HUES48 (cell line): ENCODE data around the gene PCBP3.

Source experiments
- H3K27ac ChIP-seq: one replicate; pipeline ENCODE4 v1.7.0; 2013; ENCODE audit warnings: low read depth, low read length, inconsistent platforms
- H3K27me3 ChIP-seq: 2 replicates; pipeline ENCODE4 v1.6.1; 2013; ENCODE audit warnings: mild to moderate bottlenecking, low read length; ENCODE audit not compliant: control insufficient read depth, insufficient read depth
- H3K36me3 ChIP-seq: 2 replicates; pipeline ENCODE4 v1.6.1; 2013; ENCODE audit warnings: low read length; ENCODE audit not compliant: control insufficient read depth, insufficient read depth
- H3K4me1 ChIP-seq: 2 replicates; pipeline ENCODE4 v1.6.1; 2013; ENCODE audit warnings: mild to moderate bottlenecking, low read length; ENCODE audit not compliant: control insufficient read depth, insufficient read depth
- H3K4me3 ChIP-seq: 2 replicates; pipeline ENCODE4 v1.5.1; 2013; ENCODE audit warnings: mild to moderate bottlenecking, low read depth, low read length
- H3K9ac ChIP-seq: 2 replicates; pipeline ENCODE4 v1.6.1; 2013; ENCODE audit warnings: mild to moderate bottlenecking, low read depth, low read length, moderate library complexity
- H3K9me3 ChIP-seq: 2 replicates; pipeline ENCODE4 v1.6.1; 2013; ENCODE audit warnings: low read length; ENCODE audit not compliant: control insufficient read depth, insufficient read depth

PCBP3 gene

DNA sequence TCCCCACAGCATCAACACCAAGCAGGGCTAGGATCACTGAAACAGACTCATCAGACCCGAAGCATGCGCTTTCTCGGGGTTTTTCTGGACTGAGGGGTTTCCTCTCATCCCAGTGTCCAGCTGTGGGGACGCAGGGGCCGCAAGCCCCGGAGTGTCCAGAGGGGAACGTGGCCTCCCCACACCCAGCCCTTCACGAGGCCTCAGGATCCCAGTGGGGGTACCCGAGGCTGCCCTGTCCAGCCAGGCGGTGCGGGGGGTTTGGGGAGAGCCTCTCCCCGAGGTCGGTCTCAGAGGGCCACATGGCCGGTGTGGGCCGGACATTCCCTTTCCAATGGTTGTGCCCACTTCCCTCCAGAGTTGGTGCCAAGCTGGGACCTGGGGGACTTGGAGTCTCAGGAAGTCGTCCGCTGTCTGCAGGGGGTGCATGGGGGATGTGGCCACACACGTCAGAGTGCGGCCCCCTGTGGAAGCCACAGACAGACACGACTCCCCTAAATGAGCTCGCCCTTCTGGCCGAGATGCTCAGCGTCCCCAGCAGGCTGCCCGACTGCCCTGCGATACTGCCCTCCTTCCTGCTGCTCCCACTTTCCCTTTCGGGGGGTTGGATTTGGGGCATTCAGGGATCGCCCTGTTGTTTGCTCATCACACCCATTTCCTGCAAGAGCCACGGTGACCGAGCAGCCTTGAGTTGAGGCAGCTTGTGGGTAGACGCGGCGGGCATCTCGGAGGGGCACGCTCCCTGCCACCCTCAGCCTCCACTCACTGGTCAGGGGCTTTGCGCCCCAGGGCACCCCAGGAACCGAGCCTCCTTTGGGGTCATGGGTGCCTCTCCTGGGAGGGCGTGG, 342.2 kb downstream of the PCBP3 start:
- Histone ChIP-seq H3K4me3 (no peak overlapping the region), H3K4me1 (no peaks in the 10 kb centered on the region; the same call in 1 of the 2 replicates), H3K9me3 (no peaks in the 10 kb centered on the region), H3K27ac (no peak overlapping the region), H3K9ac (no peak overlapping the region), H3K36me3 (peaks cover 57% of the 10 kb centered on the region), H3K27me3 (peaks cover 3% of the 10 kb centered on the region)

- Histone ChIP-seq H3K27ac (no peak overlapping the region), H3K4me3 (no peak overlapping the region), H3K9ac (no peak overlapping the region), H3K36me3 (peaks cover 63% of the 10 kb centered on the region), H3K4me1 (no peaks in the 10 kb centered on the region; the same call in 1 of the 2 replicates), H3K27me3 (no peaks in the 10 kb centered on the region), H3K9me3 (no peaks in the 10 kb centered on the region)
Measured at GRCh38 chr21:45986316-45987051, 343.0 kb downstream of the PCBP3 start.

GRCh38 chr21:45987121-45987711, 343.7 kb downstream of the PCBP3 start:
- H3K4me3 ChIP-seq, result no peak overlapping the region
- peaks cover 70% of the 10 kb centered on the region for H3K36me3 ChIP-seq
- no peak overlapping the region for H3K9ac ChIP-seq

DNA sequence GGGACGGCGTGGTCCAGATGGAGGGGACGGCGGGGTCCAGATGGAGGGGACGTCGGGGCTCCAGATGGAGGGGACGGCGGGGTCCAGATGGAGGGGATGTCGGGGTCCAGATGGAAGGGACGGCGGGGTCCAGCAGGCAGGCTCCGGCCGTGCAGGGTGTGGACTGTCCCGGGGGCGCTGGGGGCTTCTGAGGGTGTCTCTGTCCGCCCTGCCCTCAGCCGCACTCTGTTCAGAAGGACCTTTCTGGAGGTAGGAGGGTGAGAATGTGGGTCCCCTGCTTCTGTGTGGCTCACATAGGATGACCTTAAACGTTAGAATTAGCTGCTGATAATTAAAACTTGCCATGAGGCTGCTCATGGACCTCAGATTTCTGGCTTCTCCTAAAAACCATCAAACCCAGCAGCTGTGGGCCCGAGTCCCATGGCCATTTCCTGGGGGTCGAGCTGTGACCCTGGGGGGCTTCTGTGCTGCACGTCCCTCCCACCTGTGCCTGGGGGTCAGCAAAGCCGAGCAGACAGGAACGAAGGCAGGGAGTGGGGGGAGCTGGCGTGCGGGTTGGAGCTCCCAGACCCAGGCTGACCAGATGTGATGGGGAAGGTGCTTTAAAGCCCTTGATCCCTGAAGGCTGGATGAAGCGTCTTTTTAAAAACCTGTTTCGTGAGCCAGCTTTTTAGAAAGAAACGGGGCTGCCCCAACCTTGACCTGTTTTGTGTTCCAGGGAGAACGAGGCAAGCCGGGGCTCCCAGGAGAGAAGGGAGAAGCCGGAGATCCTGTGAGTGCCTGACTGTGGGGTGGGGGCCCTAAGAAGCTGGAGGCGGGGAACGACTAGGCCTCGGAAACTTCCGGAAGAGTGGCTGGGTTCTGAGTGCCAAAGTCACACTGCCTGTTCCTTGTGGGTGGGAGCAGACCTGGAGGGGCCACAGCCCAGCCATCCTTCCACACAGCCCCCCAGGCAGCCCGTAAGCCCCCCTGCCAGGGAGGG, 345.1 kb downstream of the PCBP3 start:
- Histone ChIP-seq H3K27ac (no peak overlapping the region), H3K36me3 (peaks cover 84% of the 10 kb centered on the region), H3K4me3 (no peak overlapping the region), H3K9ac (no peak overlapping the region), H3K27me3 (no peaks in the 10 kb centered on the region), H3K4me1 (no peaks in the 10 kb centered on the region), H3K9me3 (no peaks in the 10 kb centered on the region)

More at GRCh38 chr21:45987121-45987711, 343.7 kb downstream of the PCBP3 start:
- H3K27ac ChIP-seq, result no peak overlapping the region
- H3K9me3 ChIP-seq, result no peaks in the 10 kb centered on the region
- H3K27me3 ChIP-seq, result no peaks in the 10 kb centered on the region
- H3K4me1 ChIP-seq, result no peaks in the 10 kb centered on the region; the same call in 1 of the 2 replicates

DNA sequence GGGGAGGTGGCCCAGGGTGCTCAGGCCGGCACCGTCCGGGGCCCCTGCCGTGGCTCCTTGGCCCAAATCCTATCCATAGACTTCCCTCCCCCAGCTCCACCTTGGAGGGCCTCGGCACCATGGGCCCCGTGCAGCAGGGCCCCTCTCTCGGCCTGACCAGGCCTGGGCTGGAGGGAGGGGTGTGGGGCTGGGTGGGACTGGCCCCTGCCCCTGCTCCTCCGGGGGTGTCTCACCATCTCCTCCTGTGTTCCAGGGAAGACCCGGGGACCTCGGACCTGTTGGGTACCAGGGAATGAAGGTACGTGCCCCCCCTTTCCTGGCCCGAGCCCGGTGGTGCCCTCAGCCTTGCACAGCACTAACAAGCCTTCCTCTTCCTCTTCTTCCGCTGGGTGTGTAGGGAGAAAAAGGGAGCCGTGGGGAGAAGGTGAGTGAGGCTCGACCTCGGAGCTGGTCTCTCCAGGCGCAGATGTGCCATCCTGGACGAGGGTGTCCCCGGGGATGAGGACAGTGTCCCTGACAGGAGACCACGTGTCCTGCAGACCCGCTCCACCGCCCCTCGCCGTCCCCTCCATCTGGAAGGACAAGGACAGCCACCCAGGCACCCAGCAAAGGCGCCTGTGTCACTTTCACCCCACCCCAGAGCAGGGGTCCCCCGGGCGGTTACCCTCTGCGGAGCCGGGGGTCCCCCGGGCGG, 346.0 kb downstream of the PCBP3 start:
- H3K9ac ChIP-seq, result no peak overlapping the region

DNA sequence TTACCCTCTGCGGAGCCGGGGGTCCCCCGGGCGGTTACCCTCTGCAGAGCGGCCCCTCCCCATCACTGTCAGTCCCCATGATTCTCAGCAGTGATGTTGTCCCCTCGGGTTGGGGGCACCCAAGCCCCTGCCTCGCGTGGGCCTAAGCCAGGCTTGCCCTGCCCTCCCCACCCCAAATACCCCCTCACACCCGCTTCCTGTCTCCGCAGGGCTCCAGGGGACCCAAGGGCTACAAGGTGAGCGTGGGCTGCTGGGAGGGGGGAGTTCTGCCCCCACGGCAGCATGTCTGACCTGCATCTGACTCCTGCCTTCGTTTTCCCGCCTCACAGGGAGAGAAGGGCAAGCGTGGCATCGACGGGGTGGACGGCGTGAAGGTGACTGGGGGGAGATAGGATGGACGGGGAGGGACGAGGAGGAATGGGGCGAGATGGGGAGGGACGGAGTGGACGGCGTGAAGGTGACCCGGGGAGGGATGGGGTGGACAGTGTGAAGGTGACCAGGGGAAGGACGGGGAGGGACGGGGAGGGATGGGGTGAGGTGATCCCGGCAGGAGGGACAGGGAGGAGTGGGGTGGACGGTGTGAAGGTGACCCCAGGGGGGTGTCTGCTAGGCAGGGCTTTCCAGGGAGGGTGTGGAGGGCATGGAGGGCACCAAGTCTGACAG, 346.7 kb downstream of the PCBP3 start:
- no peak overlapping the region for H3K4me3 ChIP-seq
- H3K27me3 ChIP-seq, result no peaks in the 10 kb centered on the region
- no peaks in the 10 kb centered on the region for H3K4me1 ChIP-seq
- H3K9me3 ChIP-seq, result no peaks in the 10 kb centered on the region
- H3K36me3 ChIP-seq, result peaks cover 87% of the 10 kb centered on the region
- H3K9ac ChIP-seq, result no peak overlapping the region
- no peak overlapping the region for H3K27ac ChIP-seq

More for the DNA sequence above, 346.0 kb downstream of the PCBP3 start:
- no peak overlapping the region for H3K27ac ChIP-seq
- H3K36me3 ChIP-seq, result peaks cover 87% of the 10 kb centered on the region
- H3K27me3 ChIP-seq, result no peaks in the 10 kb centered on the region
- no peaks in the 10 kb centered on the region for H3K9me3 ChIP-seq
- H3K4me1 ChIP-seq, result no peaks in the 10 kb centered on the region
- no peak overlapping the region for H3K4me3 ChIP-seq

GRCh38 chr21:45990741-45991605, 347.4 kb downstream of the PCBP3 start:
- Histone ChIP-seq H3K27ac (no peak overlapping the region), H3K4me3 (no peak overlapping the region), H3K9ac (no peak overlapping the region), H3K36me3 (peaks cover 87% of the 10 kb centered on the region), H3K9me3 (no peaks in the 10 kb centered on the region), H3K27me3 (no peaks in the 10 kb centered on the region), H3K4me1 (no peaks in the 10 kb centered on the region)

GRCh38 chr21:45991606-45992300, 348.2 kb downstream of the PCBP3 start:
- Histone ChIP-seq H3K9ac (no peak overlapping the region), H3K4me1 (no peaks in the 10 kb centered on the region), H3K27ac (no peak overlapping the region), H3K4me3 (no peak overlapping the region), H3K27me3 (no peaks in the 10 kb centered on the region), H3K9me3 (no peaks in the 10 kb centered on the region), H3K36me3 (peaks cover 84% of the 10 kb centered on the region)
